Measurements from ENCODE around the gene IGF1R.

IGF1R gene

DNA sequence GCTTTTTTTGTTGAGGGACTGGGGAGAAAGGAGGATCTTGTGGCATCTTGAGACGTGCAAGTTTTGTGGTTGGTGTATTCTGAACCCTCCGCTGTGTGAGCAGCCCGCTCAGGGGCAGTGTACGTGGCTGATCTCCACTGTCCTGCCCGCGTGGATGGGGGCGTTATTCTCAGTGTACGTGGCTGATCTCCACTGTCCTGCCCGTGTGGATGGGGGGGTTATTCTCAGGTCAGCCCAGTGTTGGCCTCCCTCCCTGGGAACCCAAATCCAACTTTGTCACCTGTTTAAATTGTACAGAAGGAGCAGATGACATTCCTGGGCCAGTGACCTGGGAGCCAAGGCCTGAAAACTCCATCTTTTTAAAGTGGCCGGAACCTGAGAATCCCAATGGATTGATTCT is 275.2 kb downstream of the IGF1R start:
- DNase-seq, result no peak

DNA sequence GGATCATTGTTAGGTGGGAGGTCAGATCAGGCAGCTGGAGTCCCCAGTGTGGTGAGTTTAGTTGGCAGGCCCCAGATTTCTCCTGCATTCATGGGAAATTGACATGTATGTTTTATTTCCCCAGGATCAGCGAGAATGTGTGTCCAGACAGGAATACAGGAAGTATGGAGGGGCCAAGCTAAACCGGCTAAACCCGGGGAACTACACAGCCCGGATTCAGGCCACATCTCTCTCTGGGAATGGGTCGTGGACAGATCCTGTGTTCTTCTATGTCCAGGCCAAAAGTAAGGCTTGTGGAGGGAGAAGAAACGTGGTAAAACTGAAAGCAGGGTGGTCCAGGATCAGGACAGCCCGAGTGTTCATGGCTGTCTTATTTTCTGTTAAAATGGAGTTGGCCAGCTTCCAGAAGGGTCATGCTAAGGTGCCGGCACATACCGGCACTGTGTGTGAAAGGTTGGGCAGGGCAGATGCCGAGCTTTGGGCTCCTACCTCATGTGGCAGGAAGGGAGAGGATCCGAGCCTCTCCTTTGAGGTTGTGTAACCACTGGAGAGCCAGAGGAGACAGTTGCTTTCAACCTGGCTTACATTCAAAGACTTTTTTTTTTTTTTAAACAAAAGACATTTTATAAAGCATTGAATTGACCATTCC is 276.2 kb downstream of the IGF1R start:
- DNase-seq, result no peak

GRCh38 chr15:98926236-98926635 is 277.9 kb downstream of the IGF1R start:
- DNase-seq, result no peak

- DNase-seq, result no peak
Measured at GRCh38 chr15:98927022-98927421, 278.7 kb downstream of the IGF1R start.

GRCh38 chr15:98927996-98928395 is 279.7 kb downstream of the IGF1R start:
- no peak for DNase-seq

GRCh38 chr15:98930576-98930975 is 282.2 kb downstream of the IGF1R start:
- no peak for DNase-seq

GRCh38 chr15:98931004-98931403 is 282.7 kb downstream of the IGF1R start:
- no peak for DNase-seq

DNA sequence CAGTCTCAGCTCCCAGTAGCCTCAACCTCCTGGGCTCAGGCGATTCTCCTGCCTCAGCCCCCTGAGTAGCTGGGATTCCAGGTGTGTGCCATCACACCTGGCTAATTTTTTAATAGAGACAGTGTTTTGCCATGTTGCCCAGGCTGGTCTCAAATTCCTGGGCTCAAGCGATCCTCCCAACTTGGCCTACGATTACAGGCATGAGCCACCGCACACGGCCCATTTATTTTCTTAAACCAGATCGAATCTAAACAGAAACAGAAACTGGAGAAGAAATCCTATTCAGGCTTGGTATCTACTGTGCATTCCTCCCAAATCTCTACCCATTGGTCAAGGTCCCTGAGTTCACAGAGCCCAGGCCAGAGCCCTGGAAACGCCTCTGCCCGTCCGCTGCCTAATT is 285.1 kb downstream of the IGF1R start:
- DNase-seq, result no peak

- no peak for DNase-seq
Measured at GRCh38 chr15:98935736-98936135, 287.4 kb downstream of the IGF1R start.

DNA sequence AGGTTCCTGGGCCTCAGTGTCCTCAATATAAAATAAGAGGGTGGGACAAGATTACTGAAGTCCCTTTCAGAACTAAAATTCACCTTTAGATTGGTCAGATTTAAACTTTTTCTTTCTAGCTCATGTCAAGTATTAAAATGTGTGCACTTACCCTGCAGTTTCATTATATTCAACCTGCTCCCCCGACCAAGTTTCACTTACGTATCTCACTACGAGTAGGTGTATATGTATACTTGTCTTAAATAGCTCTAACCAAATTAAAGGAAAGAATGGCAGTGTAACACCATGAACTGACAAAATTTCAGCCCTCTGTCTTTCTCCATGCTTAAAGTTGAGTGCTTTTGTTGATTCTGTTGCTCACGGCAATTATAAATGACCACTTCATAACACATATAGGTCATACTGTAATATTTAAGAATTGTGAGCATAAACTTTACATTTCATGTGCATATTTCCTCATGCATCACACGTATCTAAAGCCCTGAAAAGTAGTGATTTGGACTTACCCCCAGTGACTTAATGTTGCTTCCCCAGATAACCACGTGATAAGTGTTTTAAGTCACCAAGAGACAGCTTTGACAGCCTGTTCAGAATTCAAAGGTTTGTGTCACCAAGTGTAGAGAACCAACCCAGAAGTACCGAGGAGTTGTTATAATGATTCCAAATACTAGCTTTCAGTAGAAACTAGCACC is 289.2 kb downstream of the IGF1R start:
- no peak for DNase-seq

DNA sequence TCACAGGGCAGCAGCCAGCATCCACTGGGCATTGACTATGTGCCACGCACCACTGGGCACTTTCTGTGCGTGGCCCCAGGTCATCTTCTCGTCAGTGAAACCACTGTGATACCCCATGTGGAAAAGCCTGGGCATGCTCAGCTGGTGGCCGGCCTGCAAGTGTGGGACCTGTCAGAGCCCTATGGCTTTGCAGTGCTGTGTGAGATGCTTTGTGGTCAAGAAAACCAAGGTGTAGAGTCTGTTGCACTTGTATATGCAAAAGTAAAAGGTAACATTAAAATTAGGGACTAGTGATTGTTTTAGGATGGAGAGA is 289.7 kb downstream of the IGF1R start:
- DNase-seq, result no peak

DNA sequence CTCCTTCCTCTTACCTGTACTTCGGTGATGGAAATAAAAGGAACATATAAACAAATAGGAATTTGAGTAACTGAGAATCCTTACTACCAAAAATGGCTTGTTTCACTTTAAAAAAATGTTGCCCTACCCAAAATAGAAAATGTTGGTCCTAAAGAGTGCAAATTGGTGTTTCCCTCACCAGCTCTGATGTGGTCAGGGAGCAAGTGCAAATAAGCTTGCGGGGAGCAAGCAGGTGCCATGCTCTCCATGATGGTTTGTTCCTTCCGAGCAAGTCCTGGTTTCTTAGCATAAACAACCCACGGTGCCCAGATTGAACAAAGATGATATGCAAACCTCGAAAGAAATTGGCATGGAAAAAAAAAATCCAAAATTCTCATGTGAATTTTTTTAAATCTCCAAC is 290.5 kb downstream of the IGF1R start:
- no peak for DNase-seq

DNA sequence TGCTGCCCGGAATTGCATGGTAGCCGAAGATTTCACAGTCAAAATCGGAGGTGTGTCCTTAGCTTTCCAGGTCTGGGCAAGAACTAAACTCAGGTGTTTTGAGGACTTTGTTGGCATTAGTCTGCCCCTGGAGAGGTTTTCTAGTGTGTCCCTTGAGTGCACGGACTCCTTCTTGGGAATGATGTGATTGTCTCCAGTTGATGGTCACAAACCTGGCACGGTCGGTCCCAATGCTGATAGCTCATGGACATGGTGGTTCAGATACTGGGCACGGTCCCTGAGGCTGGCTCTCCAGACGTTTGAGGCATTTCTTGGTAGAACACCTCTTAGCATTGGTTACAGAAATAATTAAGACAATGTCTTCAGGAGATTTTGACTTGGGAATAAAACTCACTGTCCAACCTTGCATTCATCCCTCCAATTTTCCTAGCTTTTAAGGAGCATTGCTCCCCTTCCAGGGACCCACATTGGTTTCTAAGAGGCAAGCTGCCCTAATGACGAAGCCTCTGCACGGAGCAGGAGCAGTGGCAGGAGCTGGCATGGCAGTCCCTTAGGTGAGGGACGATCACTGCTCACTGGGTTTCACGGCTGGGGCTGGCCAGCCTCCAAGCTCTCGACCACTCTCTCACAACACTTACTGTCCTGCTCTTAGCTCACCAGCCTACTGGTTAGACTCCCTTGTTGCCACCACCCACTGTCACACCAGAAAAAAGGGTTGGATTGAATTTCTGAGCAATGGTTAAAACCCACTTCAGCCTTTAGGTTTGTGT is 291.2 kb downstream of the IGF1R start:
- no peak for DNase-seq

GRCh38 chr15:98941595-98942255 is 293.4 kb downstream of the IGF1R start:
- no peak for DNase-seq

DNA sequence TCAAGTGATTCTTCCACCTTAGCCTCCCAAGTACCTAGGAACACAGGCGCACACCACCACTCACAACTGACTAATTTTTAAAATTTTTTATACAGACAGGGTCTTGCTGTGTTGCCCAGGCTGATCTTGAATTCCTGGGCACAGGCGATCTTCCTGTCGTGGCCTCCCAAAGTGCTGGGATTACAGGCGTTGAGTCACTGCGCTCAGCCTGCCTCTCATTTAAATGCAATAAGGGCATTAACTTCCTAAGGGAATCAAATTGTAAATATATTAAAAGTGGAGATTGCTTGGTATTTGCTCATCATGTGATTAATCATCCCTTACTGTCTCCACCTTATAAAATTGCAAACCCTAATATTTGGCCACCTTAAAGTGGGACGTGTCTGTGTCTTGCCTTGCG is 294.1 kb downstream of the IGF1R start:
- no peak for DNase-seq

DNA sequence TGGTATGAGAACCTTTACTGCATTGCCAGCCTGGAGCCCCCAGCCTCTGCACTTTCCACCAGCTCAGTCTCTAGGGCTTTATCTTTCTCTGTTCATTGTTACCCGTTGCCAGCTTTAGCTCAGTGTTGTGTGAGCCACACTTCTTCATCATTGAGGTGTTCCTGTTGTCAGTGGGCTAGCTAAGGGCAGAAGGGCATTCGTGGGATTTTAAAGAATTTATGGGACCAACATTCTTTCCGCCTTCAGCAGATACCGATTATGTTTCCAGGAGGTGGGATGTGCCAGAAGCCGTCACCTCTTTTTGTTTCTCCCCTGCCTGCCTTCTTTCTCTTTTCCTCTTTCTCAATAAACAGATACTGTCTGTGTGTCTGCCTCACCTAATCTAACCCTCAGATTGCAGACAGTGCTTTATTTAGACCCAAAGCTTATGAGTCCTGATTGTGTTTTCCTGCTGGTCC is 294.7 kb downstream of the IGF1R start:
- no peak for DNase-seq

GRCh38 chr15:98943601-98944151 is 295.3 kb downstream of the IGF1R start:
- no peak for DNase-seq

DNA sequence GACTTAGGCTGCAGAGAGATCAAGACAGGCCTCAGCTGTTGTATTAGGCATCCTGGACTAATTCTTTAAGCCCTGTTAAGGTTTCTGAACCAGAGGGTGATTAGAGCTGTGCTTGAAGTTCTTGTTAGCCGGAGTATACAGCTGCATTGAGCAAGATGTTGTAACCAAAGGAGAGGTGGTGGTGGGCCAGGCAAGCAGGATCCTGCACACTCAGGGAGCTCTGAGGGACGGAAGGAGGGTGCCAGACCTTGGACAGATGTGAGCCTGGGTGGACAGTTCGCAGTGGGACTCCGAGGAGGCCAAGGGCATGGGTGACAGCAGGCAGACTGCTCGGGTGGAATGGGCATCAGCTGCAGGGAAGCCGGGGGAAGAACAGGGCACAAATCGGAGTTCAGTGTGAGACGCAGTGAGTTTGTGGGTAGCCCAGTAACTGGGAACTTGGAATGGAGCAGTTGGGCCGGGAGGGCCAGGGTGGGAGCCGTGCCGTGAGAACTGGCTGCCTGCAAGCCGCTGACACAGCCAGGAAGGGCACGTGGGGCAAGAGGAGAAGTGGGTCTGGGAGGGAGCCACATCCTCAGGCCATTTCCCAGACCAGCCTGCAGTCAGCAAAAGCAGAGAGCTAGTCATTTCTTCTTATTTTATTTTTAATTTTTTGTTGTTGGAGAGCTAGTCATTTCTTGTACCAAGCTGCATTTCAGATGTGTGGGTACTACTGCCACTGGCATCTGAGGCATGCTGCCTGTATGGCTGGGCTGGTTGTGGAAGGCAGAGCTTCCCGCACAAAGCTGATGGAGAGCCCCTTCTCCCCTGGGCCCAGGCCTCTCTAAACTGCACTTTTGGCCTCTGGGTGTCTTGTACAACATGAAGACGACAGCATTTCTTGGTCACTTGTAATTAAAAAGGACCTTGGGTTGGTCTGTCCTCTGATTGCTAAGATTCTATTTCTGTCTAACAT is 298.2 kb downstream of the IGF1R start:
- DNase-seq, result no peak

- DNase-seq, result no peak
Measured at GRCh38 chr15:98948456-98948855, 300.1 kb downstream of the IGF1R start.

GRCh38 chr15:98948941-98949340 is 300.6 kb downstream of the IGF1R start:
- no peak for DNase-seq

- DNase-seq, result no peak
Measured at GRCh38 chr15:98949624-98950023, 301.3 kb downstream of the IGF1R start.

- DNase-seq, result no peak
Measured at GRCh38 chr15:98950248-98950647, 301.9 kb downstream of the IGF1R start.
